ENCODE measurements around the gene MTM1.

- TF ChIP-seq CTCF (IDR thresholded peaks at IDR 0.05; ENCODE audit: insufficient read depth, low read depth, low read length) (no peak), EZH2 (IDR thresholded peaks at IDR 0.05; ENCODE audit: insufficient read depth, low read length) (no peak)
These were observed 4.7 kb downstream of the MTM1 start for GRCh38 chrX:150573106-150573505.
